C4-2B (cell line): ENCODE results near the gene HDAC4.

ENCODE experiments used
- CTCF ChIP-seq: fragments of 450-650 bp; conservative IDR thresholded peaks from 2 replicates; pipeline ENCODE4 v1.5.1; 2017; ENCODE audit warnings: mild to moderate bottlenecking
- ZFX ChIP-seq: fragments of 450-650 bp; IDR thresholded peaks from 2 replicates; pipeline ENCODE4 v1.6.1; 2017

DNA sequence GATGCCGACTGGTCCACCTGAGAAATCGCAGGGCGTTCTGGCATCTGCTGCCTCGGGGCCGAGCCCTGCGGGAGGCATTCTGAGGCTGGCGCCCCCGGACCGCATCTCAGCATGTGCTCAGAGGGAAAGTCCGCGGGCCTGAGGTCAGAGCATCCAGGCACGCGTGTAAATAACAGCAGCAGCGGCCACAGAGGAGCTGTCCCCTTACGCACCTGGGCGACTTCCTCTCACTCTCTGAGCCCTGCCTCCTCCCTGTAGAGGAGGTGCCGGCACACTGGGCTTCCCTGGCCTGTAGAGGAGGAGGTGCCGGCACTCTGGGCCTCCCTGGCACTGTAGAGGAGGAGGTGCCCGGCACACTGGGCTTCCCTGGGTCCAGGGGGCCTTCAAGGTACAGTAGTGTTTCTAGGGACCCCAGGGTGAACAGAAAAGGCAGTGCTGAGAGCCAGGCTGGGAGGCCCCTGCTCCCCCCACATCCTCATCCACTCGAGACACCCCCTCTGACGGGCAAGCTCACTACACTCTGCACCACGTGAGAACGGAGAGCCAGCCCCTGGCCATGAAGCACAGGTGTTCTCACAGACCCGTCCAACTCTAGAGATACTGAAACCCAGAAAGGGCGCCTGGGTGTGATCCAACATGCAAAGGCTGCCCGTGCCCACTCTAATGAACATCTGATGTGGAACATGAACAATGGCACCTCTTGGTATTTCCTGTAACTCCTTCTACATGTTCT, 263.5 kb downstream of the HDAC4 start:
- TF ChIP-seq CTCF (no peak), ZFX (no peak)
